Glomerular endothelial cell (primary cell): ENCODE measurements around the gene CAPRIN1. TPM values are rescaled to one million over a fixed set of nuclear protein-coding genes. Genes with fewer than 3 reads are reported as not detected.
"Not testable (repeated sequence)": the region's sequence is repeated elsewhere in the genome, so short reads cannot be mapped to it uniquely, and the experiment has no call there.

Experiments used
- DNase-seq: peaks from one replicate; pipeline ENCODE4 v3.0.0-alpha.2; 2011; ENCODE audit warnings: low read depth, low spot score; ENCODE audit errors: extremely low read depth
- total RNA-seq: library from RNA; depleted of rRNA; stranded (reverse); fragments of >200 nt; gene quantifications from 2 replicates; pipeline ENCODE4 v1.2.3, GENCODE V29; 2015

The CAPRIN1 gene
- total RNA-seq, 1 donor from 2014 or later, result 211 TPM

GRCh38 chr11:34050581-34051348, 766 bp upstream of the CAPRIN1 start:
- no peak for DNase-seq

- DNase-seq, result no peak
Observed at GRCh38 chr11:34052036-34052607, 591 bp downstream of the CAPRIN1 start.

- DNase-seq, result no peak
Observed at GRCh38 chr11:34052608-34053160, 1.2 kb downstream of the CAPRIN1 start.

- DNase-seq, result no peak
Observed at GRCh38 chr11:34053161-34053686, 1.7 kb downstream of the CAPRIN1 start.

- DNase-seq, result not testable (repeated sequence)
Observed at GRCh38 chr11:34054351-34054750, 2.8 kb downstream of the CAPRIN1 start.

GRCh38 chr11:34055218-34056000, 3.9 kb downstream of the CAPRIN1 start:
- DNase-seq, result no peak

GRCh38 chr11:34056672-34057071, 5.1 kb downstream of the CAPRIN1 start:
- DNase-seq, result no peak

GRCh38 chr11:34063061-34063795, 11.7 kb downstream of the CAPRIN1 start:
- DNase-seq, result no peak

- no peak for DNase-seq
Observed at GRCh38 chr11:34064291-34064690, 12.8 kb downstream of the CAPRIN1 start.

GRCh38 chr11:34065505-34066203, 14.1 kb downstream of the CAPRIN1 start:
- no peak for DNase-seq

GRCh38 chr11:34066766-34067165, 15.2 kb downstream of the CAPRIN1 start:
- not testable (repeated sequence) for DNase-seq

- DNase-seq, result no peak
Observed at GRCh38 chr11:34067383-34068065, 16.0 kb downstream of the CAPRIN1 start.

- peak; percentile 82 for DNase-seq
Observed at GRCh38 chr11:34068111-34068510, 16.6 kb downstream of the CAPRIN1 start.

- DNase-seq, result not testable (repeated sequence)
Observed at GRCh38 chr11:34071306-34071705, 19.8 kb downstream of the CAPRIN1 start.

GRCh38 chr11:34072041-34072440, 20.5 kb downstream of the CAPRIN1 start:
- no peak for DNase-seq

- DNase-seq, result no peak
Observed at GRCh38 chr11:34072832-34073231, 21.3 kb downstream of the CAPRIN1 start.

GRCh38 chr11:34074391-34074790, 22.9 kb downstream of the CAPRIN1 start:
- no peak for DNase-seq

- DNase-seq, result no peak
Observed at GRCh38 chr11:34075178-34075820, 23.8 kb downstream of the CAPRIN1 start.

GRCh38 chr11:34080609-34081008, 29.1 kb downstream of the CAPRIN1 start:
- DNase-seq, result no peak
